ENCODE measurements around the gene PADI1.

DNA sequence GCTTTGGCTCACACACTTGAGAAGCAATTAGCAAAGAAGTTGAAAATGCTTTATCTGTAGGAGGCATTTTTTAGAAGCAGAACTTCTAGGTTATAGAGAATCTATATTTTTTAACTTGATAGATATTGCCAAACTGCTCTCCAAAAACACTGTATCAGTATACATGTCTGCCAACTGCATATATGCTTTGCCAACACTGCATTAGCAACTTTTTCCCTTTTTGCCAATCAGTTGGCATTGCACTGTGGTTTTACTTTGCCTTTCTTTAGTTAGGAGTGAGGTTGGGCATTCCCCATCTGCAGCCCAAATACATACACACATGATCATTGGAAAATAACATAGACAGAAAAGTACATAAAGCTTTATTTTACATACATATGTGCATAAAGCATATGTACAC lies 59.0 kb downstream of the PADI1 start:
- TF ChIP-seq CTCF (IDR thresholded peaks at IDR 0.05 in 2 of 3, conservative IDR thresholded peaks at IDR 0.05 in 1 of 3; ENCODE audit: borderline replicate concordance in 1 of 3, insufficient read depth in 1 of 3, low read depth in 2 of 3, low read length in 2 of 3) = no peak
- TF ChIP-seq, protein P1, sequence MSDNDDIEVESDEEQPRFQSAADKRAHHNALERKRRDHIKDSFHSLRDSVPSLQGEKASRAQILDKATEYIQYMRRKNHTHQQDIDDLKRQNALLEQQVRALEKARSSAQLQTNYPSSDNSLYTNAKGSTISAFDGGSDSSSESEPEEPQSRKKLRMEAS (IDR thresholded peaks at IDR 0.05) = no peak
- no peak for TF ChIP-seq EZH2phosphoT487 (IDR thresholded peaks at IDR 0.05; ENCODE audit: borderline replicate concordance)
- no peak for TF ChIP-seq EZH2 (IDR thresholded peaks at IDR 0.05)
- TF ChIP-seq RAD21 (IDR thresholded peaks at IDR 0.05; ENCODE audit: low read depth) = no peak
- TF ChIP-seq POLR2AphosphoS5 (IDR thresholded peaks at IDR 0.05; ENCODE audit: low read depth, low read length) = no peak
- no peak for TF ChIP-seq POLR2A (IDR thresholded peaks at IDR 0.05; ENCODE audit: borderline replicate concordance, extremely low read depth, insufficient read depth, insufficient read length)
- TF ChIP-seq CEBPB (IDR thresholded peaks at IDR 0.05; ENCODE audit: low read depth) = no peak
- TF ChIP-seq ZNF274 (IDR thresholded peaks at IDR 0.05; ENCODE audit: low read depth, low read length) = no peak
- TF ChIP-seq YY1 (IDR thresholded peaks at IDR 0.05; ENCODE audit: extremely low read depth, insufficient replicate concordance, low read depth, low read length) = no peak
